ENCODE measurements around the gene OR5AK2. TPM values are rescaled to one million over a fixed set of nuclear protein-coding genes. Genes with fewer than 3 reads are reported as not detected.
"Not testable (repeated sequence)": the region's sequence is repeated elsewhere in the genome, so short reads cannot be mapped to it uniquely, and the experiment has no call there.

Gene OR5AK2, protein sequence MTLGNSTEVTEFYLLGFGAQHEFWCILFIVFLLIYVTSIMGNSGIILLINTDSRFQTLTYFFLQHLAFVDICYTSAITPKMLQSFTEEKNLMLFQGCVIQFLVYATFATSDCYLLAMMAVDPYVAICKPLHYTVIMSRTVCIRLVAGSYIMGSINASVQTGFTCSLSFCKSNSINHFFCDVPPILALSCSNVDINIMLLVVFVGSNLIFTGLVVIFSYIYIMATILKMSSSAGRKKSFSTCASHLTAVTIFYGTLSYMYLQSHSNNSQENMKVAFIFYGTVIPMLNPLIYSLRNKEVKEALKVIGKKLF
- not detected for polyA plus RNA-seq
- long read RNA-seq, donor 1: 0 reads
- long read RNA-seq, donor 2: 0 reads
- long read RNA-seq, donor 3: 0 reads
- long read RNA-seq, donor 4: 0 reads
- long read RNA-seq, donor 5: 0 reads
- long read RNA-seq, donor 6: 0 reads
- long read RNA-seq, donor 7: 0 reads
- long read RNA-seq, donor 8: 0 reads
- long read RNA-seq, donor 9: 0 reads
- long read RNA-seq, donor 10: 0 reads

DNA sequence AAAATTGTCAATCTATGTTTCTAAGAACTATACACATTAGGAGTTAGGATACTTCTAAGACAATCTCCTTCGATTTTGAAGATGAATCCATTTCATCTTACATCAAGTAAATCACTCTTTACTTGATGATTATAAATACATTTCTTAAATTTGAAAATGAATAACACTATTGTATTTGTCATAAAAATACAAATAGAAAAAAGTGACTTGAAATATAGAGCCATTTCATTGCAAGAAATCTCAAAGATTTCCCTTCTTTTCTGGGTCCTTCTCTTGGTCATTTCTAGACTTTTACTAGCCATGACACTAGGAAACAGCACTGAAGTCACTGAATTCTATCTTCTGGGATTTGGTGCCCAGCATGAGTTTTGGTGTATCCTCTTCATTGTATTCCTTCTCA is at the start of gene OR5AK2:
Gene OR5AK2 (plus strand): TSS at position 301 of the 400 bp plus-strand sequence. CDS start 0 bp downstream, at position 301.
- FAIRE-seq (no peak), DNase-seq (no peak)
- 58 to 69% (median 64%) methylated on average over 1 of the region's 1 CpG for WGBS, 3 donors
- no peak within 1 kb of the TSS for H3K4me3 ChIP-seq (ENCODE audit: low read depth in 1 of 3, low read length in 3 of 3)
- no peak within 1 kb of the TSS for H3K27ac ChIP-seq (ENCODE audit: low read depth in 1 of 3, low read length in 2 of 3)
- peaks cover 0 to 3% of the 10 kb centered on the region in 2 donors for H3K9me3 ChIP-seq (ENCODE audit: control insufficient read depth in 2 of 2, insufficient read depth in 1 of 2, low read depth in 1 of 2, low read length in 1 of 2)
- no peaks in the 10 kb centered on the region for H3K36me3 ChIP-seq (ENCODE audit: control insufficient read depth in 3 of 3, insufficient read depth in 2 of 3, low read depth in 1 of 3, low read length in 3 of 3)
- no peaks in the 10 kb centered on the region for H3K4me1 ChIP-seq (ENCODE audit: control insufficient read depth in 3 of 3, insufficient read depth in 2 of 3, low read depth in 1 of 3, low read length in 2 of 3)
- H3K27me3 ChIP-seq (ENCODE audit: control insufficient read depth in 3 of 3, insufficient read depth in 3 of 3, low read length in 3 of 3): no peaks in the 10 kb centered on the region

DNA sequence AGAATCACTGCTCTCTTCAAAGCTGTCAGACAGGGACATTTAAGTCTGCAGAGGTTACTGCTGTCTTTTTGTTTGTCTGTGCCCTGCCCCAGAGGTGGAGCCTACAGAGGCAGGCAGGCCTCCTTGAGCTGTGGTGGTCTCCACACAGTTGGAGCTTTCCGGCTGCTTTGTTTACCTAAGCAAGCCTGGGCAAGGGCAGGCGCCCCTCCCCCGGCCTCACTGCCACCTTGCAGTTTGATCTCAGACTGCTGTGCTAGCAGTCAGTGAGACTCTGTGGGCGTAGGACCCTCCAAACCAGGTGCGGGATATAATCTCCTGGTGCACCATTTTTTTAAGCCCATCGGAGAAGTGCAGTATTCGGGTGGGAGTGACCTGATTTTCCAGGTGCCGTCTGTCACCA is 43.2 kb upstream of the OR5AK2 start:
- peaks cover 0 to 14% of the 10 kb centered on the region in 2 donors for H3K9me3 ChIP-seq (ENCODE audit: control insufficient read depth in 2 of 2, insufficient read depth in 1 of 2, low read depth in 1 of 2, low read length in 1 of 2)
- 80 to 88% (median 82%) methylated on average over 6 to 8 of the region's 8 CpGs for WGBS, 3 donors
- not testable (repeated sequence) for H3K27me3 ChIP-seq (ENCODE audit: control insufficient read depth in 3 of 3, insufficient read depth in 3 of 3, low read length in 3 of 3); H3K4me3 ChIP-seq (ENCODE audit: low read depth in 1 of 3, low read length in 3 of 3); H3K36me3 ChIP-seq (ENCODE audit: control insufficient read depth in 3 of 3, insufficient read depth in 2 of 3, low read depth in 1 of 3, low read length in 3 of 3); DNase-seq; FAIRE-seq; H3K27ac ChIP-seq (ENCODE audit: low read depth in 1 of 3, low read length in 2 of 3)
- H3K4me1 ChIP-seq (ENCODE audit: control insufficient read depth in 3 of 3, insufficient read depth in 2 of 3, low read depth in 1 of 3, low read length in 2 of 3): peaks cover 0 to 20% (median 0%) of the 10 kb centered on the region in 3 donors

DNA sequence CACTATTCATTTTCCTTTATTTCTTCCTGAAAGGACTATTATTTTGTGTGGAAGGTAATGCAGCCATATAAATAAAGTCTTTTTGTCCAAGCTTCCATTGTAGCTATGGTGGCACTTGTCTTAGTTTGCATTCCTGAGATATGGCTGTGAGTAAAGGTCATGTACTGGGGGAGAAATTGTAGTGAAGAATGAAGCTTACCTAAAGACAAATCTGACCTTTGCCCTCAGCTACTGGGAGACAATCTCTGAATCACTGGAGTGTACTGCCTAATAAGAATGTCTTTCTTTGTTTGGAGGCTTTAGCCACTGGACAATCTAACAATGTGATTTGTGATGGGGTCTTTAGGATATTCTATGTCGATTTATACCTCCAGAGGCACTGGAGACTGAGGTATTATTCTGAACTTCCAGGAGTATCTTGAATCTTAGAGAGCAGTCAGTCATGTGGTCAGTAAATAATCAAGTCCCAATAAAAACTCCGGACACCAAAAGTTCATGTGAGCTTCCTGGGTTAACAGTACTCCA is 39.7 kb upstream of the OR5AK2 start:
- no peaks in the 10 kb centered on the region for H3K27me3 ChIP-seq (ENCODE audit: control insufficient read depth in 3 of 3, insufficient read depth in 3 of 3, low read length in 3 of 3)
- FAIRE-seq (no peak), DNase-seq (peak; percentile 68 to 69)
- no peak overlapping the region for H3K4me3 ChIP-seq (ENCODE audit: low read depth in 1 of 3, low read length in 3 of 3)
- H3K9me3 ChIP-seq (ENCODE audit: control insufficient read depth in 2 of 2, insufficient read depth in 1 of 2, low read depth in 1 of 2, low read length in 1 of 2): peaks cover 0 to 14% of the 10 kb centered on the region in 2 donors
- WGBS, 3 donors: 38 to 62% (median 51%) methylated on average over 2 of the region's 2 CpGs
- peaks cover 0 to 20% (median 0%) of the 10 kb centered on the region in 3 donors for H3K4me1 ChIP-seq (ENCODE audit: control insufficient read depth in 3 of 3, insufficient read depth in 2 of 3, low read depth in 1 of 3, low read length in 2 of 3)
- no peaks in the 10 kb centered on the region for H3K36me3 ChIP-seq (ENCODE audit: control insufficient read depth in 3 of 3, insufficient read depth in 2 of 3, low read depth in 1 of 3, low read length in 3 of 3)
- peak overlapping the region in 1 of 3 donors; percentile 50 for H3K27ac ChIP-seq (ENCODE audit: low read depth in 1 of 3, low read length in 2 of 3)

DNA sequence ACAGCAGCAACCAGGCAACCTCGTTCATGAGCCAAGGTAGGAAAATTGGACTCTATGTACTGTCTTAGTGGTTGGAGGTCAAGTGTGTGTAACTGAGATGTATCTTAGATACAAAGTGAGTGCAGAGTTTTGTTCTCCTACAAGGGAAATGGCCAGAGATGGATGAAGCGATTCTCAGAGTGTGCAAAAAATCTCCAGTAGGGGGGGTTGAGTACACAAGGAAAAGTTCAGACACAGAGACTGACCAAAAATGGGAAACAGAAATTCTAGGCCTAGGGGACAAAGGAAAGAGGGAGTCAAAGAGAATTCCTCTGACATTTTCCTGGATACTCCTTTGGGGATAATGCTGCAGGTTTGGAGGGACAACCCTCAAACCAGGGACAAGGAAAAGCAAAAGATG is 38.2 kb upstream of the OR5AK2 start:
- peaks cover 0 to 20% (median 0%) of the 10 kb centered on the region in 3 donors for H3K4me1 ChIP-seq (ENCODE audit: control insufficient read depth in 3 of 3, insufficient read depth in 2 of 3, low read depth in 1 of 3, low read length in 2 of 3)
- WGBS, 3 donors: 79 to 83% (median 82%) methylated on average over 2 of the region's 2 CpGs
- FAIRE-seq (no peak), DNase-seq (no peak)
- no peaks in the 10 kb centered on the region for H3K36me3 ChIP-seq (ENCODE audit: control insufficient read depth in 3 of 3, insufficient read depth in 2 of 3, low read depth in 1 of 3, low read length in 3 of 3)
- peak overlapping the region in 1 of 3 donors; percentile 50 for H3K27ac ChIP-seq (ENCODE audit: low read depth in 1 of 3, low read length in 2 of 3)
- no peaks in the 10 kb centered on the region for H3K27me3 ChIP-seq (ENCODE audit: control insufficient read depth in 3 of 3, insufficient read depth in 3 of 3, low read length in 3 of 3)
- H3K4me3 ChIP-seq (ENCODE audit: low read depth in 1 of 3, low read length in 3 of 3): no peak overlapping the region
- peaks cover 0 to 21% of the 10 kb centered on the region in 2 donors for H3K9me3 ChIP-seq (ENCODE audit: control insufficient read depth in 2 of 2, insufficient read depth in 1 of 2, low read depth in 1 of 2, low read length in 1 of 2)

DNA sequence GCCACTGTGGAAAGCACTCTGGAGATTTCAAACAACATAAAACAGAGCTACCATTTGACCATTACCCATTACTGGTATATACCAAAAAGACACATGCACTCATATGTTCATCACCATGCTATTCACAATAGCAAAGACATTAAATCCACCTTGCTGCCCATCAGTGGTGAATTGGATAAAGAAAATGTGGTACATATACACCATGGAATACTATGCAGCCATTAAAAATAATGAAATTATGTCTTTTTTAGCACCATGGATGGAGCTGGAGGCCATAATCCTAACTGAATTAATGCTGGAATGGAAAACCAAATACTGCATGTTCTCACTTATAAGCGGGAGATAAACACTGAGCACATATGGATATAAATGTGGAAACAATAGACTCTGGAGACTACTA is 34.8 kb upstream of the OR5AK2 start:
- not testable (repeated sequence) for H3K27ac ChIP-seq (ENCODE audit: low read depth in 1 of 3, low read length in 2 of 3); H3K9me3 ChIP-seq (ENCODE audit: control insufficient read depth in 2 of 2, insufficient read depth in 1 of 2, low read depth in 1 of 2, low read length in 1 of 2); H3K27me3 ChIP-seq (ENCODE audit: control insufficient read depth in 3 of 3, insufficient read depth in 3 of 3, low read length in 3 of 3); H3K4me3 ChIP-seq (ENCODE audit: low read depth in 1 of 3, low read length in 3 of 3); FAIRE-seq; H3K36me3 ChIP-seq (ENCODE audit: control insufficient read depth in 3 of 3, insufficient read depth in 2 of 3, low read depth in 1 of 3, low read length in 3 of 3); DNase-seq
- 94 to 98% (median 94%) methylated on average over 1 of the region's 1 CpG for WGBS, 3 donors
- peaks cover 0 to 15% (median 0%) of the 10 kb centered on the region in 3 donors for H3K4me1 ChIP-seq (ENCODE audit: control insufficient read depth in 3 of 3, insufficient read depth in 2 of 3, low read depth in 1 of 3, low read length in 2 of 3)

DNA sequence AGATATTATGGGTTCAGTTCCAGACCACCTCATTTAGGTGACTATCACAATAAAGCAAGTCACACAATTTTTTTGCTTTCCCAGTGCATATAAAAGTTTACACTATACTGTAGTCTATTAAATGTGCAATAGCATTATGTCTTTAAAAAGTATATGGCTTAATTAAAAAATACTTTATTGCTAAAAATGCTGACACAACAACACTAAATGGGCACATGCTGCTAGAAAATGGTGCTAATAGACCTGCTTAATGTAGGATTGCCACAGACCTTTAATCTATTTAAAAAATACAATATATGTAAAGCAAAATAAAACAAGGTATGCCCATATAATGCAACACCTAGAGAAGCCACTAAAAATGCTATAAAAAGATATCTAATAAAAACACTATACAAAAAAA is 27.1 kb upstream of the OR5AK2 start:
- Histone ChIP-seq H3K36me3 (ENCODE audit: control insufficient read depth in 3 of 3, insufficient read depth in 2 of 3, low read depth in 1 of 3, low read length in 3 of 3) (no peaks in the 10 kb centered on the region), H3K4me1 (ENCODE audit: control insufficient read depth in 3 of 3, insufficient read depth in 2 of 3, low read depth in 1 of 3, low read length in 2 of 3) (no peaks in the 10 kb centered on the region), H3K4me3 (ENCODE audit: low read depth in 1 of 3, low read length in 3 of 3) (no peak overlapping the region), H3K27ac (ENCODE audit: low read depth in 1 of 3, low read length in 2 of 3) (no peak overlapping the region), H3K27me3 (ENCODE audit: control insufficient read depth in 3 of 3, insufficient read depth in 3 of 3, low read length in 3 of 3) (no peaks in the 10 kb centered on the region), H3K9me3 (ENCODE audit: control insufficient read depth in 2 of 2, insufficient read depth in 1 of 2, low read depth in 1 of 2, low read length in 1 of 2) (no peaks in the 10 kb centered on the region)
- DNase-seq (no peak), FAIRE-seq (no peak)

DNA sequence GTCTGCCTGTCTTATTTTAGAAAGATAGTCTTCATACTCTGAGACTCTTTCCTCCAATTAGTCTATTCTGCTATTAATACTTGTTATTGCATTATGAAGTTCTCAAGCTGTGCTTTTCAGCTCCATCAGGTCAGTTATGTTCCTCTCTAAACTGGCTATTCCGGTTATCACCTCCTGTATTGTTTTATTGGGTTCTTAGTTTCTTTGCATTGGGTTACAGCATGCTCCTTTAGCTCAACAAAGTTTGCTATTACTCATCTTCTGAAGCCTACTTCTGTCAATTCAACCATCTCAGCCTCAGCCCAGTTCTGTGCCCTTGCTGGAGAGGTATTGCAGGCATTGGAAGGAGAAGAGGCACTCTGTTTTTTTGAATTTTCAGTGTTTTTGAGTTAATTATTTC is 21.0 kb upstream of the OR5AK2 start:
- Histone ChIP-seq H3K27me3 (ENCODE audit: control insufficient read depth in 3 of 3, insufficient read depth in 3 of 3, low read length in 3 of 3) (no peaks in the 10 kb centered on the region), H3K4me3 (ENCODE audit: low read depth in 1 of 3, low read length in 3 of 3) (no peak overlapping the region), H3K36me3 (ENCODE audit: control insufficient read depth in 3 of 3, insufficient read depth in 2 of 3, low read depth in 1 of 3, low read length in 3 of 3) (no peaks in the 10 kb centered on the region), H3K9me3 (ENCODE audit: control insufficient read depth in 2 of 2, insufficient read depth in 1 of 2, low read depth in 1 of 2, low read length in 1 of 2) (peaks cover 0 to 8% of the 10 kb centered on the region in 2 donors), H3K27ac (ENCODE audit: low read depth in 1 of 3, low read length in 2 of 3) (no peak overlapping the region), H3K4me1 (ENCODE audit: control insufficient read depth in 3 of 3, insufficient read depth in 2 of 3, low read depth in 1 of 3, low read length in 2 of 3) (no peaks in the 10 kb centered on the region)
- no peak for FAIRE-seq
- no peak for DNase-seq
- WGBS, 3 donors: 46 to 63% (median 61%) methylated on average over 1 of the region's 1 CpG

DNA sequence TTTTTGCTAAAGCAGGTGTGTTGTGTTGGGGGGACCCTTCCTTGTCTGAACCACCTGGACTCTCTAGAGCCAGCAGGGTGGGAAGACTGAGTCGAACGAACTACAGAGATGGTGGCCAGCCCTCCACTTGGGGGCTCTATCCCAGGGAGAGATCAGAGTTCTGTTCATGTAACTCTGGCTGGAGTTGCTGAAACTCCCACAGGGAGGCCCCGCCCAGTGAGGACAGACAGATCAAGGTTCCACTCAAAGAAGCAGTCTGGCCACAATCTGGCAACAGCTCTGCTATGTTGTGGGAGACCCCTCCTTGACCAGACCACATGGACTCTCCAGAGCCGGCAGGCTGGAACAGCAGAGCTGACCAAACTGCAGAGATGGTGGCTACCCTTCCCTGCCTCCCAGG is 20.2 kb upstream of the OR5AK2 start:
- DNase-seq: no peak
- no peaks in the 10 kb centered on the region for H3K27me3 ChIP-seq (ENCODE audit: control insufficient read depth in 3 of 3, insufficient read depth in 3 of 3, low read length in 3 of 3)
- WGBS, 3 donors: 68 to 82% (median 73%) methylated on average over 4 of the region's 4 CpGs
- no peak overlapping the region for H3K4me3 ChIP-seq (ENCODE audit: low read depth in 1 of 3, low read length in 3 of 3)
- no peaks in the 10 kb centered on the region for H3K4me1 ChIP-seq (ENCODE audit: control insufficient read depth in 3 of 3, insufficient read depth in 2 of 3, low read depth in 1 of 3, low read length in 2 of 3)
- no peak for FAIRE-seq
- H3K9me3 ChIP-seq (ENCODE audit: control insufficient read depth in 2 of 2, insufficient read depth in 1 of 2, low read depth in 1 of 2, low read length in 1 of 2): peaks cover 0 to 8% of the 10 kb centered on the region in 2 donors
- no peaks in the 10 kb centered on the region for H3K36me3 ChIP-seq (ENCODE audit: control insufficient read depth in 3 of 3, insufficient read depth in 2 of 3, low read depth in 1 of 3, low read length in 3 of 3)
- H3K27ac ChIP-seq (ENCODE audit: low read depth in 1 of 3, low read length in 2 of 3): no peak overlapping the region

All from small intestine (tissue), 16 donors.